Stimulated activated CD8-positive, alpha-beta memory T cell treated with anti-CD3 and anti-CD28 coated beads, Interleukin-2, amount 100 ng/mL, for 1 hour (primary cell): Measurements from ENCODE around the gene SMAD2.
"Not testable (repeated sequence)": the region's sequence is repeated elsewhere in the genome, so short reads cannot be mapped to it uniquely, and the experiment has no call there.

ENCODE experiments used
- DNase-seq, 2 donors: peaks; one replicate each; pipeline ENCODE4 v3.0.0-alpha.2; 2020; ENCODE audit warnings: low read depth in 2 of 2

The SMAD2 gene

GRCh38 chr18:47844828-47845498, 85.5 kb downstream of the SMAD2 start:
- no peak for DNase-seq

DNA sequence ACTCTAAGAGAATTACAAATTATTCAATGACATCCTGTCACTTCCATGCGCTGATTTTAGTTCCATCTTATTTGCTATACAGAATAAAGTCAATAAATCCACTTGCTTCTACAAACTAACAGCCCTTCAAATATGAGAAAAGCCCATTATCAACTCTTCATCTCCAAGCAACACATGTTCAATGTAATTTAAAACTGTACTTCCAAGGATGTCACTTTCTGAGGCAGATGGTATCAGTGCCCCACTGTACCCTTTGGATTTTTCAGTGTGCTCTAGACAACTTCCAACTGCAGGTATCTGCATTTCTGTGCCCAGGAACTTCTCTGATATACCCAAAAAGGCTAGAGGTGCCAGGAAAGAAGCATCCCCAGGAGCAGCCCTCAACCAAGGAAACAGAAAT, 87.6 kb downstream of the SMAD2 start:
- no peak for DNase-seq

GRCh38 chr18:47838396-47838795, 92.1 kb downstream of the SMAD2 start:
- no peak for DNase-seq

GRCh38 chr18:47832348-47832747, 98.1 kb downstream of the SMAD2 start:
- DNase-seq: no peak

GRCh38 chr18:47831351-47831750, 99.1 kb downstream of the SMAD2 start:
- no peak for DNase-seq

GRCh38 chr18:47830772-47831171, 99.7 kb downstream of the SMAD2 start:
- no peak for DNase-seq

- no peak for DNase-seq
Observed at GRCh38 chr18:47829831-47830230, 100.6 kb downstream of the SMAD2 start.

DNA sequence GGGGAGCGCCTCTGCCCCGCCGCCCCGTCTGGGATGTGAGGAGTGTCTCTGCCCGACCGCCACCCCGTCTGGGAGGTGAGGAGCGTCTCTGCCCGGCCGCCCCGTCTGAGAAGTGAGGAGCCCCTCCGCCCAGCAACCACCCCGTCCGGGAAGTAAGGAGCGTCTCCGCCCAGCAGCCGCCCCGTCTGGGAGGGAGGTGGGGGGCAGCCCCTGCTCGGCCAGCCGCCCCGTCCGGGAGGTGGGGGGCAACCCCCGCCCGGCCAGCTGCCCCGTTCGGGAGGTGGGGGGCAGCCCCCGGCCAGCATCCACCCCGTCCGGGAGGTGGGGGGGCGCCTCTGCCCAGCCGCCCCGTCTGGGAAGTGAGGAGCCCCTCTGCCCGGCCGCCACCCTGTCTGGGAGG, 102.4 kb downstream of the SMAD2 start:
- not testable (repeated sequence) for DNase-seq

GRCh38 chr18:47826157-47827074, 104.0 kb downstream of the SMAD2 start:
- no peak for DNase-seq

GRCh38 chr18:47821314-47821713, 109.1 kb downstream of the SMAD2 start:
- no peak for DNase-seq

DNA sequence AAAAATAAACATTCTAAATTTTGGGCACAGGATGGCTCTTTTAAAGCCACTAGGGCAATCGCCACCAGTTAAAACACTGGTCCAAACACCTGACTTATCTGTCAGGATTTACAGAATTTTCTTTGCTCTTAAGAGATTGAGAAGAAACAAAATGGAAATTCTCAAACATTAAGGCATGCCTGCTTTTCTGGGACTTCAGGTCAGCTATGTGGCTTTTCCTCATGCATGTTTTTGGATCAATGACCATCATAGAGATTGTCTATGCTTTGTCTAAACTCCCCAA, 112.7 kb downstream of the SMAD2 start:
- no peak for DNase-seq

DNA sequence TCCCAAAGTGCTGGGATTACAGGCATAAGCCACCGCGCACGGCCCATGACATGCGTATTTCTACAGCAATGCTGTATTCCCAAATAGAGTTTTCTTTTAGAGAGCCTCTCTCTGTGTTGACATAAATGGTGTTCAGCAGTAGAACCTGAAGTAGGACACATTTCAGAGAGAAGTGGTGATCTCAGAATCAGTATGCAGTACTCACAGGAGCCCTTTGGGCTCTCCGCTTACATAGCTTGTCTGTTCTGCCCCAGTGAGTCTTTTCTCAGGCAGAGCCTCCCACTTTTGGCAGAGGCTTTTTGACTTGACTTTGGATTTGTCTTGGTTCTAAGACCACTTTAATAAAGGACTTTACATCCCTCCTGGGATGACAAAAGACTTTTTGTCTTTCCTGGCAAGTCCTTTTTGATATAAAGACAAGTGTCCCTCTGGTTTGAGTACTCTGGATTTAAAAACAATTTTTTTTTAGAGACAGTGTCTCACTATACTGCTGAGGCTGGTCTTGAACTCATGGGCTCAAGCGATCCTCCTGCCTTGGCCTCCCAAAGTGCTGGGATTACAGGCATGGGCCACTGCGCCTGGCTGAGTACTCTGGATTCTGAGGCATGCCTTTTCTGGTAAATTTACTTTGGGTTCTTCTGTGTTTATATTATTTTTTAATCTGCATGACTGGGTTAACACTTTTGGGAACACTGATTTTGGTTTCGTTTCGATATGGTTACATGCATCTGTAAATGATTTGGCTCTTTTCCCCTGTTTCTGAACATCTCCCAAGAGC, 113.3 kb downstream of the SMAD2 start:
- DNase-seq: no peak

GRCh38 chr18:47815486-47816270, 114.8 kb downstream of the SMAD2 start:
- no peak for DNase-seq

DNA sequence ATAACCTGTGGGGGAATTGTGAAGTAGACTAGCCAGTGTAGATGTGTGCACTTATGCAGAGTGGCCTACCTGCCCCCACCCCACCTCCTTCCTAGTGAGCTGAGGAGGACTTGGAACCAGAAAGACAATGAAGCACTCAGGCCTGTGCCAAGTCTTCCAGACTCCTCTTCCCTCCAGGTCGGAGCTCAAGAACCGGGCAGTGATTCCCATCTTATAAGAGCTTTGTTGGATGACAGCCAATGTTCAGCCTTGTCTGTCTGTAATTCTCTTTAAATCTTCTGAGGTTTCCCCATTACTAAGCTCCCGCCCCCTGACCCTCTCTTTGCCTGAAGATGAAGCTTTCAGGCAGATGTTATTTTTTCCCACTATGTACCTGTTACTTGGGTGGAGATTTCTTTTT, 121.0 kb downstream of the SMAD2 start:
- no peak for DNase-seq

DNA sequence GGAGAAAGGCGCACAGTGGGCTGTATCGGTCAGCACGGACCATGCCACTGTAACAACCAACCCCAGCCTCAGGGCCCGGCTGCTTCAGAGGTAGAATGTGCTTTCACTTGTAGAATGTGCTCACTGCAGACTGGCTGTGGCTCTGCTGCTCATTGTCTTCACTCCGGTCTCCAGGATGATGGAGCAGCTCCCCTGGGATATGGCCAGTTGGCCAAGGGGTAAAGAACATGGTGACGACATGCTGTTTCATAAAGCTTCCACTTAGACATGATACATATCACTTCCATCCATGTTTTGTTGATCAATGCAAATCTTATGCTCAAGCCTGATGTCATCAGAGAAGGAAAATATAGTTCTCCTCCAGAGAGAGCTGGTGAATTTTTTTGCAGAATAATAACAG, 127.7 kb downstream of the SMAD2 start:
- DNase-seq: no peak

GRCh38 chr18:47801817-47802216, 128.6 kb downstream of the SMAD2 start:
- DNase-seq: no peak

DNA sequence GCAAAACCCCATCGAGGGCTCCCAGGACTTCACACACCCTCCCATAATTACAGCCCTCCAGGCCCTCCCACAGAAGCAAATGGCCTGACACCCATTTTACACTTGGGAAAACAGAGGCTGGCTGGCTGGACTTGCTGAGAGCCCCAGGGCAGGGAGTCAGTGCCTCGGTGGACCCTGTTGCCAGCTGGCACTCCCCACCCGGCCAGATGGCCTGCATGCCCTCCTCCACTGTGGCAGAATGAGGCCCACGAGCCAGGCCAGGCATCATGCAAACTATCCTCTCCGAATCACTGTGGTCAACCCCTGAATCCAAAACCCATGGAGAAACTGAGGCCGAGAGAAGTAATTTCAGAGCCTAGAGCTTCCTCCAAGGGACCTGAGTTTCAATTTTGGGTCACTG, 129.7 kb downstream of the SMAD2 start:
- no peak for DNase-seq

DNA sequence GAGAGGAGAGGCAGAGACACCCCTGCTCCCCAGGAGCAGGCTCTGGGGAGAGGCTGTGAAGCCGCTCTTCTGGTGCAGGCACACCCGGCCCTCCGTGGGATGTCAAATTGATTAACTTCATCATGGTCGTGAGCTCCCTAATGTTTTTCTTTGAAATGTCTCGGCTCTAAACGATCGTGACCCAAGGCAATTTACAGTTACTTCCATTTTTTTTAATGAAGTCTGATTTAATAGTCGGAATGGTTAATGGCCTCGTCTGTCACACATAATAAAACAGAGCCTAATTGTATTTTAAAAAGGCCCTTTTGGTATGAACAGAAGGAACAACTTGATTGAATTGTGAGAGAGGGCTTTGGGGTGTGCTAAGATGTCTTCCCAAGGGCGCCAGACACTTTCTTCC, 130.2 kb downstream of the SMAD2 start:
- DNase-seq: no peak

- no peak for DNase-seq
Observed at GRCh38 chr18:47799376-47799775, 131.1 kb downstream of the SMAD2 start.

DNA sequence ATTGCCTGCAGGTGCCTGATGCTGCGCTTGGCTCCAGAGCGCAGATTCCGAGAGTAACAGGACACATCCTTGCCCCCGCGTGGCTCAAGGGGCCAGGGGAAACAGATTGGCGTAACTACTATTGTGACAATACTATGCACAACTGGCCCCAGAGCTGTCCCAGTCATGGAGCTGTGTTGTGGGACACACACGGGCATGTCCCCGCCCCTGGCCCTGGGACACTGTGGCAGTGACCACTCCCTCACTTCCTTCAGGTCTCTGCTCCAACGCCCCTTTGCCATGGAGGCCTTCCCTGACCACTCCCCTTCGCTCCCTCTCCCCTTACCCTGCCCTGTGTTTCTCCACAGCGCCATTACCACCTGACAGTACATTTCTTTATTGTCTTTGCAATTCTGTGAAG, 132.1 kb downstream of the SMAD2 start:
- no peak for DNase-seq

- no peak for DNase-seq
Observed at GRCh38 chr18:47797126-47797525, 133.3 kb downstream of the SMAD2 start.

DNA sequence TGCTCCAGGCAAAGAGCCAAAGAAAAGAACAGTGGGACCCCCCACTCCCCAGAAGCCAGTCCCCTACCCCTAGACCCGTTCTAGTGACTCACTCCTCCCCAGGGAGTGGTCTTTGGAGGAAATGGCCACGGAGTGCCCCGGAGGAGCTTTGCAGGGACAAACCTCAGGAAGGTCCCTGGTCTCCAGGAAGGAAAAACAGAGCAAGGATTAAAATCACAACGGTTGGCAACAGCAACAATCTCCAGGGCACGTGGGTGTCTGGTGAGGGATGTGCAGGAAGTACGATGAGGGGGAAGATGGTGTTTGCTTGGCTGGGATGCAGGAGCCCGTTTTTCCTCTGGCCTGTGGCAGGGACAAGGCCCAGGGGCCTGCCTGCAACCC, 135.0 kb downstream of the SMAD2 start:
- DNase-seq: no peak
